GM21526 (cell line): Measurements from ENCODE around the gene SUPT4H1.

Source experiments
- ATAC-seq: cut with Tn5 transposase; IDR thresholded peaks from one replicate; pipeline ENCODE4 v1.9.1; 2021; ENCODE audit warnings: moderate library complexity; ENCODE audit not compliant: unreplicated experiment, low FRiP score

The SUPT4H1 gene

GRCh38 chr17:58365185-58365979 is 13.4 kb upstream of the SUPT4H1 start:
- ATAC-seq = no peak

- no peak for ATAC-seq
These were observed 12.4 kb upstream of the SUPT4H1 start for GRCh38 chr17:58364270-58364942.

GRCh38 chr17:58363457-58364185 is 11.6 kb upstream of the SUPT4H1 start:
- ATAC-seq = no peak

GRCh38 chr17:58362368-58363014 is 10.5 kb upstream of the SUPT4H1 start:
- ATAC-seq = no peak

GRCh38 chr17:58360296-58361063 is 8.5 kb upstream of the SUPT4H1 start:
- no peak for ATAC-seq

GRCh38 chr17:58358408-58359172 is 6.6 kb upstream of the SUPT4H1 start:
- ATAC-seq = no peak

- ATAC-seq = no peak
These were observed 5.6 kb upstream of the SUPT4H1 start for GRCh38 chr17:58357312-58358297.

- no peak for ATAC-seq
These were observed 4.2 kb upstream of the SUPT4H1 start for GRCh38 chr17:58356231-58356630.

- ATAC-seq = no peak
These were observed 2.7 kb upstream of the SUPT4H1 start for GRCh38 chr17:58354541-58355216.

- no peak for ATAC-seq
These were observed 1.4 kb upstream of the SUPT4H1 start for GRCh38 chr17:58353389-58353825.

GRCh38 chr17:58352596-58353388 is 791 bp upstream of the SUPT4H1 start:
- no peak for ATAC-seq

- no peak for ATAC-seq
These were observed 819 bp downstream of the SUPT4H1 start for GRCh38 chr17:58351182-58351581.

GRCh38 chr17:58348038-58348437 is 4.0 kb downstream of the SUPT4H1 start:
- no peak for ATAC-seq

GRCh38 chr17:58345500-58345899 is 6.5 kb downstream of the SUPT4H1 start:
- no peak for ATAC-seq

GRCh38 chr17:58344791-58345157 is 7.2 kb downstream of the SUPT4H1 start:
- peak; percentile 18 for ATAC-seq

- peak; percentile 67 for ATAC-seq
These were observed 7.8 kb downstream of the SUPT4H1 start for GRCh38 chr17:58344047-58344790.
